HG02840 (cell line): Measurements from ENCODE around the gene RELL1.

Experiments used
- ATAC-seq: cut with Tn5 transposase; IDR thresholded peaks from one replicate; pipeline ENCODE4 v1.9.1; 2021; ENCODE audit warnings: mild to moderate bottlenecking, moderate library complexity, moderate number of reproducible peaks; ENCODE audit not compliant: unreplicated experiment, low FRiP score

RELL1 gene

GRCh38 chr4:37686373-37687193, at the start of gene RELL1:
Gene RELL1 (minus strand): TSS chr4:37686376. CDS start chr4:37686287, 89 bp downstream.
- peak; percentile 85 for ATAC-seq

- no peak for ATAC-seq
Observed at GRCh38 chr4:37735578-37735977, 49.4 kb upstream of the RELL1 start.

- no peak for ATAC-seq
Observed at GRCh38 chr4:37734989-37735388, 48.8 kb upstream of the RELL1 start.

- ATAC-seq, result no peak
Observed at GRCh38 chr4:37733240-37733867, 47.2 kb upstream of the RELL1 start.

- peak; percentile 63 for ATAC-seq
Observed at GRCh38 chr4:37732526-37733186, 46.5 kb upstream of the RELL1 start.

GRCh38 chr4:37729649-37730004, 43.5 kb upstream of the RELL1 start:
- no peak for ATAC-seq

GRCh38 chr4:37728064-37728463, 41.9 kb upstream of the RELL1 start:
- no peak for ATAC-seq

GRCh38 chr4:37727635-37728034, 41.5 kb upstream of the RELL1 start:
- no peak for ATAC-seq

- no peak for ATAC-seq
Observed at GRCh38 chr4:37726666-37727065, 40.5 kb upstream of the RELL1 start.

- ATAC-seq, result no peak
Observed at GRCh38 chr4:37725718-37726117, 39.5 kb upstream of the RELL1 start.

- no peak for ATAC-seq
Observed at GRCh38 chr4:37723067-37723466, 36.9 kb upstream of the RELL1 start.

- no peak for ATAC-seq
Observed at GRCh38 chr4:37721995-37722638, 35.9 kb upstream of the RELL1 start.

- no peak for ATAC-seq
Observed at GRCh38 chr4:37719021-37719420, 32.8 kb upstream of the RELL1 start.

- no peak for ATAC-seq
Observed at GRCh38 chr4:37717576-37717975, 31.4 kb upstream of the RELL1 start.

GRCh38 chr4:37715889-37716402, 29.8 kb upstream of the RELL1 start:
- peak; percentile 69 for ATAC-seq

- ATAC-seq, result no peak
Observed at GRCh38 chr4:37710491-37710890, 24.3 kb upstream of the RELL1 start.

GRCh38 chr4:37706032-37706431, 19.9 kb upstream of the RELL1 start:
- no peak for ATAC-seq

GRCh38 chr4:37705571-37705970, 19.4 kb upstream of the RELL1 start:
- ATAC-seq, result no peak

- no peak for ATAC-seq
Observed at GRCh38 chr4:37699868-37700481, 13.8 kb upstream of the RELL1 start.

- ATAC-seq, result no peak
Observed at GRCh38 chr4:37697566-37697965, 11.4 kb upstream of the RELL1 start.
